ENCODE measurements around the gene PPP1R27.
"Not testable (repeated sequence)": the region's sequence is repeated elsewhere in the genome, so short reads cannot be mapped to it uniquely, and the experiment has no call there.

The PPP1R27 gene

DNA sequence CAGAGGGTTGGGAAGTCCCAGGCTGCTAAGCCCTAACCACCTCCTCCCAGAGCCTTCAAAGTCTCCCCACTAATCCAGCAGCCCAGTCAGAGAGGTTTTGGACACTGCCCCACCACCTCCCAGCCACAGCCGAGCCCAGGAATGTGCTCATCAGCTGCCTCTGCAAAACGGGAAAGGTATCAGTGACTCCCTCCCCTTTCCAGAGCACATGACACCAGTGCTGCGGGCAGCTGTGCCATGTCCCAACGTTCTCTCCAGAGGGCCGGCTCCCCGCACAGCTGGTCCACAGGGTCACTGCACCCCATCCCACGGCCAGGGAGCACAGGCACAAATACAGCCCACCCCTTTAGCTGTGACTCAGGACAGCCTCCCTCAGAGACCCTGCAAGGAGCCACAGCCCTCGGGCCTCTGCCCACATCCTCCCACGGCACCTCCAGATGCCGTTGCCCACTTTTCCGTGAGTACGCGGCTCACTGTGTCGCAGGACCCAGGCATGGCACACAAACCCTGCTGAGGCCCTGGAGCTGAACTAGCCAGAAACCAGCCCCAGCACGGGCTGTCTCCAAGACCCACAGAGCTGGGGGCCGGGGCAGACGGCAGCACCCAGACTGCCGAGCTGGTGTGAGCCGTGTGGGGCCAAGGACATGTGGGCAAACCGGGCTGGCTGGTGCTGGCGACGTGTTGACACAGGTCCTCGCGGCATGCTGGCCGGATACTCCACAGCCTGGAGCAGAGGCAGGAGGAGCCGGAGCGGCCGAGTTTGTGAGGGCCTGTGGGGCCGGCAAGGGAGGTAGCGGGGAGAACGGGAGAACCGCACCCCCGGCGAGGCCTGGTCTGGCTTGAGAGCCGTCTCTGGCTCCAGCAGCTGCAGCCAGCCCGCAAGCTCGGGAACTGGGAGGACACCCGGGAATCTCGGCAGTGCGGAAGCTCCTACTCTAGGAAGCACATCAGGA is 6.3 kb upstream of the PPP1R27 start:
- no peak for DNase-seq

DNA sequence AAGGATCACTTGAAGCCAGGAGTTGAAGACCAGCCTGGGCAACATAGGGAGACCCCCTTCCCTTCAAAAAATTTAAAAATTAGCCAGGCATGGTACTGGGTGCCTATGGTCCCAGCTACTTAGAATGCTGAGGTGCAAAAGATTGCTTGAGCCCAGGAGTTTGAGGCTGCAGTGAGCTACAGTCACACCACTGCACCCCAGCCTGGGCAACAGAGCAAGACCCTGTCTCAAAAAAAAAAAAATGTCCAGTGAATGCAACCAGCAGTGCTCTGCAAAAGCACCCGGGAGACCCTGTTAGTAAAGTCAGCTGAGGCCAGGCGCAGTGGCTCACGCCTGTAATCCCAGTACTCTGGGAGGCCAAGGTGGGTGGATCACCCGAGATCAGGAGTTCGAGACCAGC is 5.2 kb upstream of the PPP1R27 start:
- not testable (repeated sequence) for DNase-seq

DNA sequence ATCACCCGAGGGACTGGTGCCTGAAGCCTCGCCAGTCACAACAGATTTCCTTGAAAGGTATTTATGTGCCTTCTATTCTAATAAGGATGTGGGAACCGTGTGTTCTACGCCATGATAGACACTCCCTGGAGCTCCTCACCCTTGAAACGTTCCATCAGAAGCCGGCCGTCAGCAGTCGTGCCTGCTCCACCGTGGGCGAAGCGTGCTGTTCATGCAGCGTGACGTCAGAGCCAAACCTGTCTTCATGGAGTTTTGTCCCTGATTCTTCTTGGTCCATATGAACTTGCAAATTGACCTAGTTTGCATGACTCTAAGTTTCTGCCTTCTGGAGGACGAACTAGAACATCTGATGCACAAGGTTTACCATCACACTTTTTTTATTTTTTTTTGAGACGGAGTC is 4.5 kb upstream of the PPP1R27 start:
- DNase-seq = no peak

DNA sequence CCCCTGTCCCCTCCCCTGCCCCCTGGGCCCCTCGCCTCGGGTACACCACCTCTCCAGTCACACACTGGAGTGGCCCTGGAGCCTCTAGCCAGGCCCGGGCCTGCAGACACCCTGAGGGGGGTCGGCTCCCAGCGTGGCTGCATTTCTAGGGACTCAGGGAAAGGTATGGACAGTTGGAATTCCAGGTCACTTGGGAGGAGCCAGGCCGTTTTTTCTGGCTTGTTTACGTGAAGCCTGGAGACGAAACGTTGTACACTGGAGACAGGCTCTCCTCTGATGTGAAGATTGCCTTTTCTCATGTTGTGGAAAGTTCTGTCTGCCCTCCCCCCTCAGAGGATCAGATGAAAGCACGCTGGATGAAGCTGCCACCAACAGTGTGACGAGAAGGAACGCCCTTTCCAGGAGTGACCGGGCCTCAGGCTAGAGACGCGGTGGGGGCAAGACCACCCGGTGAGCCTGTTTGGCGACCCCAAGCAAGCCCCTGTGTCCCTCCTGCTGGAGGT is 4.0 kb upstream of the PPP1R27 start:
- DNase-seq = no peak

DNA sequence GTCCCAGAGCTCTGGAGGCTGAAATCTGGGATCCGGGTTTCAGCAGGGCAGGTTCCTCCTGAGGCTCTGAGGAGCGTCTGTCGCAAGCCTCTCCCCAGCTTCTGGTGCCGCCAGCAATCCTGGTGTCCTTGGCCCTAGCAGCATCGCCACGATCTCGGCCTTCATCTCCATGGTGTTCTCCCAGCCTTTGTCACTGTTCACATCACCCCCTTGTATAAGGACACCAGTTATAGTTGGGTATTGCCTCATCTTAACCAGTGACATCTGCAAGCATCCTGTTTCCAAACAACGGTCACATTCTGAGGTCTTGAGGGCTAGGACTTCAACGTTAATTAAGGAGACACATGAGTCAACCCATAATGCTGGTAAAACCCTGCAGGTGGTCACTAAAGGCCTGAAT is 2.8 kb upstream of the PPP1R27 start:
- DNase-seq = no peak

DNA sequence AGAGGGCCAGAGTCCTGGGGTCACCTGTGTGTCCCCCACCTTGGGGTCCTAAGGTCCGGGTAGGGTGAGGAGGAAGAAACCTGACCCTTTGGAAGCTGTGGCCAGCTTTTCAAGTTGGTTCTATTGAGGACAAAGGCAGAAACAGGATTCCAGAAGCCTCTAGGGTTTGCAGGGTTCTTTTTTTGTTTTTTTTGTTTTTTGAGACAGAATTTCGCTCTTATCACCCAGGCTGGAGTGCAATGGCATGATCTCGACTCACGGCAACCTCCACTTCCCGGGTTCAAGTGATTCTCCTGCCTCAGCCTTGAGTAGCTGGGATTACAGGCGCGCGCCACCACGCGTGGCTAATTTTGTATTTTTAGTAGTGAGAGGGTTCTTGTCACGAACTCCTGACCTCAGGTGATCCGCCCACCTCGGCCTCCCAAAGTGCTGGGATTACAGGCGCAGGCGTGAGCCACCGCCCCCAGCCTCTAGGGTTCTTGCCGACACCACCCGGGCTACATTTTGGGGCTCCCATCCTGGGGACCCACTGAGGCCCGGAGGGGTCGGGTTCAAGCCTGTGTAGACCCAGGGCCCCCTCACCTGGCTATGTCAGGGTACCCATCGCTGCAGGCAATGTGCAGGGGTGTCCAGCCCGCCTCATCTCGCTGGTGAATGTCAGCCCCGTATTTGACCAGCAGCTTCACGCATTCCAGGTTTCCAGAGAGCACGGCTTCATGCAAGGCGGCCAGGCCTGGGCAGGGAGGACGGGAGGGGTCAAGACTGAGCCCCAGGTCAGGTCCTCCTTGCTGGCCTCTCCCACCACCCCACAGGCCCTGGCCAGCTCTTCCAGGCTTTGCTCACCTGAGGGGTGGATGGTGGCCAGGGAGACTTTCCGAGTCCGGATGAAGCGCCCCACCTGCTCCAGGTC is 674 bp downstream of the PPP1R27 start:
- no peak for DNase-seq

DNA sequence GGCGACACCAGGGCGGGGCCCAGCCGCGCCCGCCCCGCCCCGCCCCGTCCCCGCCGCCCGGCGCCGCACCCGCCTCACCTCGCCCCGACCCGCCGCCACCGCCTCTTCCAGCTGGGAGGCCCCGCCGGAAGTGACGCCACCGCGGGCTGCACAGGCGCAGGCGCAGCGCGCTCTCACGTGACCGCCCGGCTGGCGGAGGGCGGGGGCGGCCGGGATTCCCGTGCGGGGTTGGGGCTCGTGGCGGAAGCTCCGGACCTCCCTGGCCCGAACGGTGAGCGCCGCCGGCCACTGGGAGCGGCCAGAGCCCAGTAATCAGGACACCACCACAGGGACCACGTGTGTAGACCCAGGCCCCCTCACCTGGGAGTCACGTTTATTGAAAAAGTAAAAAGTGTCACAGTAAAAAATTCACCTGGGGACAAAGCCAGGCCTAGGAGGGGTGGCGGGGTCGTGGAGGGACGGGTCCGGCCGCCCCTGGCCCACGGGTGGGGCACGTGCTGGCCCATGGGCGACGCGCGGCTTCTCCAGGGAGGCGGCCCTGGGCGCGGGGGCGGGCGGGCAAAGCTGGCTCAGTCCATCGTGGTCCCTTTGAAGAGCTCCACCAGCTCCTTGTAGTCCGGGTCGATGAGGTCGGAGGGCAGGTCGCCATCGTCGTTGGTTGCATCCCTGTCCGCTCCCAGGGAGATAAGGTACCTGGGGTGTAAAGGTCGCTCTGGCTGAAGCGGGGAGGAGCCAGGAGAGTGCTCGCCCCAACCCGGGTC is 1.5 kb downstream of the PPP1R27 start, which contains the start of gene MCRIP1:
Gene MCRIP1 (minus strand): TSS at position 132 of the 761 bp plus-strand sequence. CDS start 8,785 bp downstream, outside the sequence.
- peak; percentile 95 for DNase-seq

DNA sequence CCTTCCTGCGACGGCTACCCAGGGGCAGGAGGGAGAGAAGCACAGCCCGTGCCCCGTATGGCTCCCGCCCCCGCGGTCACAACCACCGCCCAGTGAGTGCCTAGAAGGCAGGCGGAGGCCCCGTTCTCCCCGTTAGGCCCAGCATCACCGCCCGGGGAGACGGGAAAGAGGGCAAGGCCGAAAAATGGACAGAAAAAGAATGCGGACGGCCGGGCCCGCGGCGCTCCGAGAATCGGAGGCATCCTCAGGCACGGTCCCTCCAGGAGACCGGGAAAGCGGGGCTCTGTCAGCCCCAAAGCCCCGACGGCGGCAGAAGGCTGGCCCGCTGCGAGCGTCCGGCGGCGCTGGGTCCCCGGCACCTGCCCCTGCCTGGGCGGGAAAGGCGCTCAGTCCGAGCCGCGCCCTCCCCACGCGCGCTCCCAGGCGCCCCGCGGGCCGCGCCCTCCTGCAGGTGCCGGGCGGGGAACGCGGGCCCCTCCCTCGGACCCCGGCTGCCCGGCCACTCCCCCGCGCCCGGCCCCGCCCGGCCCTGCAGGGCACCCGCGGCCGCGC is 2.2 kb downstream of the PPP1R27 start:
- DNase-seq = peak; percentile 56

DNA sequence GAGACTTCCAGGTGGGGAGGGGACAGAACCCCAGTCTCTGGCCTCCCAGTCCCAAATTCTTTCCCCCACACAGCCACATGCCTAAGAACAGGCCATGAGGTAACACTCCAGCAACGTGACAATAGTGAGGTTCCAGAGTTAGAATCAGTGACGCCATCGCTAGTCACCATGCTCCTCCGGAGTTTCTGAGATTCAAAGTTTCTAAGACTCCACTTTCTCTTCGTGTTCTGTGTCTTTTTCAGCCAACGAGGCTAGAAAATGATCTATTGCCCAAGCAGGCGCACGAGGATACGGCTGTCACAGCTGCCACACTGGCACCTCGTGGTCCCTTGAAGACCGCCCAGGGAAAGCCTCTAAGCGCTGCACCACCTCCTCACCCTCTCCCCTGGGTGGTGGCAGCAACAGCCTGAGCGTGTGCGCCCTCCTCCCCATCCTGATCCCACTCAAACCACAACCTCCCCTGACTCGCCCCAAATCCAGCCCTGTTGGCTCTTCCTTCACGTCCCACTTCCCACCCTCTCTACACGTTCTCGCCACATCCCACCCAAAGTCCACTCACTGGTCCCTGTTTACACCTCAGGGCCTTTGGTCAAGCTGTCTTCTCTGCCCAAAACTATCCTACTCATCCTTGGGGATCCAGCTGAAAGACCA is 2.8 kb downstream of the PPP1R27 start:
- peak; percentile 60 for DNase-seq

DNA sequence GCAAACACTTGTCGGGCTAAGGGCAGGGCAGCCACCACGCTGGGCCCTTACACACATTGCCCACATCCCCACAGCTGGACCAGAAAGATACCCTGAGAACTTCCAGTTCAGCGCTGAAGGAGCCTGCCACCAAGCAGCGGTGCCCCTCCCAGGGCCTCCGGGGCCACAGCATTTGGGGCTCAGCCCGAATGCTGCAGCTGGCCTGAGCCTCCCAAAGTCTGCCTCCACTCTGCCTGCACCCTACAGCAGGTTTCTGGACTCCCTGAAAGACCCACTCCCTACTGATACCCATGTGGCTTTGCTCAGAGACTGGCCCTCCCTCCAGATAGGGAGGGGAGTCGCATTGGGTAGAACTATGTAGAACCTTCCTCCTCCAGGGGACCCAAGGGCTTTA is 3.3 kb downstream of the PPP1R27 start:
- DNase-seq = no peak

DNA sequence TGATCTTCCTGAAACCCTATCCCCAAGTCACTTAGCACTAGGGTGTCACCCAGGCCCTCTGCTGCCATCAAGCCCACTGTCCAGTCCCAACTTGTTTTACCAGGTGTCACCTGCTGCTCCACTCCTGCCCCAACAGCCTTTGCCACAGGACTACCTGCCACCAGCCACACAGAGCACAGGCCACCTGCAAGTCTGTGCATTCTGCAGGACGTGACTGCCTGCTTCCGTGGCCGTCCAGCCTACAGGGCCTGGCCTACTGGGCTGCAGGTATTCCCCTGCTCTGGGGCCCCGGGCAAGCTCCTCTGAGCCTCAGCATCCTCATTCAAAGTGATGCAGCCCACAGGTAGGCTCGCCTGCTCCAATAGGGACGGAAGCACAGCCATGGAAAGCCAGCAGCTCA is 5.0 kb downstream of the PPP1R27 start:
- no peak for DNase-seq

DNA sequence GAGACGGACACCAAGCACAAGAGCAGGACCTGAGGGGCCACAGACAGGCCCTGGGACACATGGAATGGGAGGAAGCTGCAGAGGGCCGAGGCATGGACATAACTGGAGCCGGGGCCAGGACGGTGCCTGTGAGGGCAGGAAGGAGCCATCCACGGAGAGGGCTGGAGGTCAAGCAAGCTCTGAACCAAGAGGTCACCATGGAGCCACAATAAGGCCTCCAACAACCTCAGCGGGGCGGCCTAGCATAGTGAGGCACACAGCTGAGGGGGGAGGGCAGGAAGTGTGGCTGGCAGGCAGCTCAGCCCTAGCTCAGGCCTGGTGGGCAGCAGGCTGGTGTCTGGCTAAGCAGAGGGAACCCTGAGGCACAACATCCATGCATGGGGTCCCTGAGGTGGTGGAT is 6.2 kb downstream of the PPP1R27 start:
- no peak for DNase-seq

DNA sequence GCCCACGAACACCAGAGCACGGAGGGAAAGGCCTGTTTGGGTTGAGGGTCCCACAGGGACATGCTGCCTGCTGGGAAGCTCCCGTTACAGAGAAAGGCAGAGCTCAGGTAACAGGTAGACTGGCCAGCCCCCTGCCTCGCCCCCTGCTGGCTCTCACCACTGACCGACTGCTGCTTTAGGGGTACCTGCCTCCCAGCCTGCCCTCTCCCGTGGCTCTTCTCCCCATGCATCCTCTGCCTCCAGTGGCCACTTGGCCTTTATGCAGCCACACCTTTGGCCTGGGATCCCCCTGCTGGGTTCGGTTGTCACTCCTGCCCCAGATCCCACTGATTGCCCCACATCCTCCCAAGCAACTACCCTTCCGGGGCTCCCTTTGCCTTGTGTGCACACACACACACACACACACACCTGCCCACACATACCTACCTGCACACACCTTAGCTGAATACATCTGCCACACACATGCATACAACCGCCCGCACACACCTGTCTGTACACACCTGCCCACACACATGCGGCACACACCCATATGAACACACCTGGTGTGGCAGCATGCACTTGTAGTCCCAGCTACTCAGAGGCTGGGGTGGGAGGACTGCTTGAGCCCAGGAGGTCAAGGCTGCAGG is 8.9 kb downstream of the PPP1R27 start:
- DNase-seq = no peak

DNA sequence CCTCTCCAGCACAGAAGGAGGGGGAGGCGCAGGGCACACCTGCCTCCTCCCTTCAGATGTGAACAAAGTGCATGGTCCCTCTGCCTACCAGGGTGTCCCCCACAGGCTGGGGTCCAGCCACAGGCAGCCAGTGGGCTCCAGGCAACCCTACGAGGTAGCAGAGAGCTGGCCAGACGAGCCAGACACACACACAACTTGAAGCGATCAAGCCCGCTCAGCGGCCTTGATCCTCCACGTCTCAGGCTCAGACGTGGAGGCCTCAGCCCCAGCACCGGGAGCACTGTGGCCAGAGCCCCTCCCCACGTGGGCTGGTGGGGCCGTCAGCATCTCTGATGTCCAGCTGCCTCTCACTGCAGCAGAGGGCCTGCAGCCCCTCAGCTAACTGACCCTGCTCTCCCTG is 10.3 kb downstream of the PPP1R27 start:
- no peak for DNase-seq

DNA sequence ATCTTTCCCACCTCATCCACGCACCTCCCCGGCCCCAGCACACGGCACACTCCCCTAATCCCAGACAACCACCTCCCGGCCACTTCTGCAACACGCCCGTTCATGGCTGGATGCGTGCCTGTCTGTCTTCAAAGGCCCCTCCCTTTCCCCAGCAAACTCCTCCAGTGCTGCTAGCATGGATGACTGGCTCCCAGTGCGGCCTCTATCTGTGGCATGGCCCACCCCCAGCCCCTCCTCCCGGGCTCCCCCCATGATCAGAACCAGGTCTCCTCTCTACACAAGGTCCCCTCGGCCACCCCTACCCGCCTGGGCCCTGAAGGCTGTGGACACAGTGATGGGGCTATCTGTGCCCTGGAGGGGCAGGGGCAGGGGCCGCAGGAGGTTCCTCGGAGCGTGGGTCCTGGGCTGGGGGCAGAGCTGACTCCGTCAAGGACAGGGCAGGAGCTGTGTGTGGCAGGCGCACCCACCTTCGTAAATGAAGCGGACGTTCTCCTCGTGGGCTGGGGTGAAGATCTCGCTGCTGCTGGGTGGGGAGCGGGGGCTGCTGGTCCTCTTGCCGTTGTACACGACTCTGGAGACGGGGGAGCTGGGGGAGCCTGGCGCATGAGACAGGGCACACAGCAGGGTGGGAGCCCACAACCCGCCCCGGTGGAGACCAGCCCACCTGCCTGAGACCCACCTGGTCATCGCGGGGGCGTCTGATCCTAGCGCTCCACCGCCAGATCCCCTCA is 10.9 kb downstream of the PPP1R27 start:
- no peak for DNase-seq

DNA sequence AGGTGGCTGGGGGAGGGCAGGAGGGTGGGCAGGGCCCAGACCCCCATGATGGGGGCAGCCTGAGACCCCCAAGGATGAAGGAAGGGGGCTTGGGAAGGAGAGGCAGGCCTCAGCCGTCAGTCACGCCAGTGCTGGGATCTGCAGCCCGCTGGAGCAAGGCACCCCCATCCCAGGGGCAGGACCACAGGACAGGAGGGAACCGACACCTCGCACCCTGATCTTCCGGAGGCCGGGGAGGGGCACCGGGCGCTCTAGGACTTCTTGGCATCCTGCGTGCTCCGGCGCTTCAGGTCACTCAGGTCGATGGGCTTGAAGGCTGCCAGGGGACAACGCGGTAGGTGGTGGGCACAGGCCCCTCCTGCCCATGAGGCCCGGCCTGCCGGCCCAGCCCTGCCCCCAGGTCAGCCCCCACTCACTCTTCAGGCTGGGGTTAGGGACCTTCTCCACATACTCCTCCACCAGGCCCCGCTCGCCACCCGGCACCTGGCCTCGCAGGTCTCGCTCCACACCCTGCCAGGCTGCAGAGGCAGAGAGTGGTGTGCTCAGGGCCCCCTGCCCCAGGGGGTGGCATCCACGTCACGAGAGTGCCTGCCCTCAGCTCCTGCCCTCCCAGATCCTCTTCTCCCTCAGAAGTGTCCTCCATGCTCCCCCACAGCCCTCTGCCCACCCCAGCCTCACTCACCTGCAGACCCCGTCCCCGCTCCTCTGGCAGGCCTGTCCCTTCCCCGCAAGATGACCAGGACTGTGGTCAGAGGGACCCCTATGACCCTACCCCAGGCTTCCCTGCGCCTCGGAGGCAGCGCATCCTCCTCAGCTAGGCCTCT is 11.6 kb downstream of the PPP1R27 start:
- no peak for DNase-seq

DNA sequence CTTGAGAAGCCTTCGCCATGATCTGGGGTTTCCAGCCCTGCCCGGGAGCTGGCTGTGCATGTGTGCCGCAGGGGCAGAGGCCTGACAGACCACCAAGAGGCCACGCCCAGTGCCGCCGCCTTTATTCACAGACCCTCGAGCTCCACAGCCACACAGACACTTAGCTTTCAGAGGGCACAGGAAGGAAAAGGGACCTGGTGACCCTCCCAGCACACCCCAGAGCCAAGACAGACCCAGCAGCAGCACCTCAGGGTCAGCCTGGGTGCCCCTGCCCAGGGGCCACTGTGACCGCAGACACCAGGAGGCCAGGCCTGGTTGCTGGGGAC is 12.6 kb downstream of the PPP1R27 start:
- DNase-seq = no peak

DNA sequence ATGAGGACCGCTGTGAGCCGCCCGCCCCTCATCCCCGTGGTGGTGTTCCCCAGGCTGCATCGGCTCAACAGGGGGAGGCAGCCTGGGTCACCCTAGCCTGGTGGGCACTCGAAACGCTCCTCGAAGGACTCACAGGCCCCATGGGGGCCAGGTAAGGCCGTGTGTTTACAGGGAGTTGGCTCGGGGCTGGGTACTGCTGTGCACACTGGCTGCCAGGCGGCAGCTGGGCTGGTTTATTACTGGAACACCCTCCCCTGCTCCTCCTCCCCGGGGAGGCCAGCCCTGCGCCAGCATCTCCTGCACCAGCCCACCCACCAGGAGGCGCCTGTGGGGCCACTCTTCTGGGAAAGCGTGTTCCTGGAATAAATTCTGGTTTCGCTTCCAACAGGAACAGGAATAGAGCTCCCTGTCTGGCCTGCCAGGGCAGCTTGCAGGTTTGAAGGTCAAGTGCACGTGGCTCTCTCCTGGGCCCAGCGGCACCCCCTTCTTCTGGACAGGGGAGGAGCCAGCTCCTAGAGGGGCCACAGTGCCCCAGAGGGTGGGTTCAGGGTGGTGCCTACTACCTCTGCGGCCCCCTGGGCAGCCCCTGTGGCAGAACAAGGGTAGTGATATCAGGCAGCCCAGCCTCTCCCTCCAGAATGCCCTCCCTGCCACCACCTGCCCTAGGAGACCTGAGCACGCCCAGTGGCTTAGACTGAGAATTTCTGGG is 13.1 kb downstream of the PPP1R27 start:
- DNase-seq = no peak

DNA sequence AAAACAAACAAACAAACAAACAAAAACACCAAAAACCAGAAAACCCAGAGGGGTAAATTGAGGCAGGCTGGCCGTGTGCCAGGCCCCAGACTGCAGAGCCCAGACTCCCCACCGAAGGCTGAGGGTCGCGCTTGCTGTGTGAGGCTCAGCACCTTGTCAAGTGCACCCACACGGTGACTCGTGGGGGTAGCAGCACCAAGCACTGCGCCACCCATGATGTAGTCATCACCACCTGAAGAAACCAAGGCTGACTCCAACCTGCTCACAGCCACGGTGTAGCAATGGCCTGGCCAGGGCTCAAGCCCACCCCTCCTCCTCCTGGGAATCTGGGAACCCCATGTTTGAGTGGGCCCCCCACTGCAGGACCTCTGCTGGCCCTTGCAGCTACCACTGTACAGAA is 13.7 kb downstream of the PPP1R27 start:
- DNase-seq = no peak

All from activated naive CD4-positive, alpha-beta T cell treated with anti-CD3 and anti-CD28 coated beads, Interleukin-2, amount 50 U/mL, for 16 hours (primary cell).